ENCODE results near the gene CLEC16A.
A peak's percentile ranks its signal among the peaks of the same experiment; 100 is the strongest.

The CLEC16A gene

DNA sequence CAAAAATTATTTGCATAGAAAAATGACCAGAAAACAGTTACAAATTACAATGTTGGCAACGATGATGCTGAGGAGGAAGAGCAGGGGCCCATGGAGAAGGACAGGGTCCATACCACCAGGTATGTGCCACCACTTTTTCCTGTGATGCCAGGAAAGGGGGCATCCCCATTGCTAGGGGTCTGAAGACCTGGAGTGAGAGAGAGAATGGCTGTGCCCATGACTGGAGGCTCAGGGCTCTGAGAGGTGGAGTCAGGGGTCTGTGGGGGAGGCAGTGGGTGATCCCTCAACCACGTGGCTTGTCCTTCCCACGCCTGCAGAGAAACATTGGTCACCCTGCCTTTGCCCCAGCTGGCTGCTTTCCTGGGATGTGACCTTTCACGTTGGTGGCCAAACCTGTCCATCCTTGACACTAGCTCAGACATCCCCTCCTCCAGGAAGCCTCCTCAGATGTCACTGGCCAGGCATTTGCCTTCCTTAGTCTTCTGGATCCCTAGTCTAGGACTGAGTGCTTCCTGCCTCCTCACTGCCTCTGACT lies 260.2 kb downstream of the CLEC16A start:
- DNase-seq (ENCODE audit: low spot score): no peak
- TF ChIP-seq, protein P1, sequence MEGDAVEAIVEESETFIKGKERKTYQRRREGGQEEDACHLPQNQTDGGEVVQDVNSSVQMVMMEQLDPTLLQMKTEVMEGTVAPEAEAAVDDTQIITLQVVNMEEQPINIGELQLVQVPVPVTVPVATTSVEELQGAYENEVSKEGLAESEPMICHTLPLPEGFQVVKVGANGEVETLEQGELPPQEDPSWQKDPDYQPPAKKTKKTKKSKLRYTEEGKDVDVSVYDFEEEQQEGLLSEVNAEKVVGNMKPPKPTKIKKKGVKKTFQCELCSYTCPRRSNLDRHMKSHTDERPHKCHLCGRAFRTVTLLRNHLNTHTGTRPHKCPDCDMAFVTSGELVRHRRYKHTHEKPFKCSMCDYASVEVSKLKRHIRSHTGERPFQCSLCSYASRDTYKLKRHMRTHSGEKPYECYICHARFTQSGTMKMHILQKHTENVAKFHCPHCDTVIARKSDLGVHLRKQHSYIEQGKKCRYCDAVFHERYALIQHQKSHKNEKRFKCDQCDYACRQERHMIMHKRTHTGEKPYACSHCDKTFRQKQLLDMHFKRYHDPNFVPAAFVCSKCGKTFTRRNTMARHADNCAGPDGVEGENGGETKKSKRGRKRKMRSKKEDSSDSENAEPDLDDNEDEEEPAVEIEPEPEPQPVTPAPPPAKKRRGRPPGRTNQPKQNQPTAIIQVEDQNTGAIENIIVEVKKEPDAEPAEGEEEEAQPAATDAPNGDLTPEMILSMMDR (IDR thresholded peaks at IDR 0.05; ENCODE audit: extremely low read depth, missing control alignments): no peak

DNA sequence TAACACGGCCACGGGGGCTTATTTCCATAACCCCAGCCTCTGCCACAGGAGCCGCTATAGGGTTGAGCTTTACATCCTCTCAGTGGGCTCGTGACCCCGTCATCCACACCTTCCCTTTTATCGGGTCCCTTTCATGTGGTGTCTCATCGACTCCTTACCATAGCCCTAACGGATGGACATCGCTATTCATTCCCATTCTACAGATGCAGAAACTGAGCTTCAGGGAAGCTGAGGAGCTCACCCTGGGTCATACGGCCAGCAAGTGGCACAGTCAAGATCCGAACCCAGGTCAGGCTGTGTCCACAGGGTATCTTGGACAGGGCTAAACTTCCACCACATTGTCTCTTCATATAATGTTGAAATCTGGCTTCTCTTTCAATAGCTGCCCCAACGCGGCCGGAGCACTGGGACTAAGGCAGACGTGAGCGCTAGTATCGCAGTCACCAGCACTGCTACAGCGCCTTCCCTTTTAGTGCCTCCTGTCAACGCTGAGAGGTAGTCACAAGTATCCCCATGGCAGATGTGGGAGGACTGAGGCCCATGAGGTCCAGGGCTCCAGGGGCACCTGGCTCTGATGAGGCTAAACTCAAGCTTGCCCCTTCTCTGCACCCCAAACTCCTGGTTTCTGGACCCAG lies 260.8 kb downstream of the CLEC16A start:
- DNase-seq (ENCODE audit: low spot score): no peak
- TF ChIP-seq, protein P1 (IDR thresholded peaks at IDR 0.05; ENCODE audit: extremely low read depth, missing control alignments): no peak

GRCh38 chr16:11205754-11206581 lies 261.6 kb downstream of the CLEC16A start:
- DNase-seq (ENCODE audit: low spot score): peak; percentile 41
- TF ChIP-seq, protein P1 (IDR thresholded peaks at IDR 0.05; ENCODE audit: extremely low read depth, missing control alignments): no peak

- DNase-seq (ENCODE audit: low spot score): no peak
- TF ChIP-seq, protein P1 (IDR thresholded peaks at IDR 0.05; ENCODE audit: extremely low read depth, missing control alignments): no peak
Measured at GRCh38 chr16:11207646-11208045, 263.3 kb downstream of the CLEC16A start.

- no peak for DNase-seq (ENCODE audit: low spot score)
Measured at GRCh38 chr16:11208916-11209665, 264.7 kb downstream of the CLEC16A start.

GRCh38 chr16:11210260-11210659 lies 265.9 kb downstream of the CLEC16A start:
- no peak for DNase-seq (ENCODE audit: low spot score)
- TF ChIP-seq, protein P1 (IDR thresholded peaks at IDR 0.05; ENCODE audit: extremely low read depth, missing control alignments): no peak

More at GRCh38 chr16:11208916-11209665, 264.7 kb downstream of the CLEC16A start:
- TF ChIP-seq, protein P1 (IDR thresholded peaks at IDR 0.05; ENCODE audit: extremely low read depth, missing control alignments): no peak

Data from GM20000 (cell line).